Gastrocnemius medialis (tissue), 4 donors: Measurements from ENCODE around the gene JMY.

Experiments used
- CTCF ChIP-seq, 5 experiments: fragments of 450-650 bp in 3 of 5; fragments of 200-600 bp in 2 of 5; sonication (generic) in 2 of 5; IDR thresholded peaks in 4 of 5; conservative IDR thresholded peaks in 1 of 5; 1 replicate in 4 of 5; 2 replicates in 1 of 5; pipeline ENCODE4 v1.5.1; 2016 to 2019; ENCODE audit warnings: antibody characterized with exemption in 5 of 5, mild to moderate bottlenecking in 3 of 5, moderate library complexity in 3 of 5
- POLR2A ChIP-seq, 2 donors: fragments of 450-650 bp; IDR thresholded peaks; one replicate each; pipeline ENCODE4 v1.6.1; 2017; ENCODE audit warnings: antibody characterized with exemption in 2 of 2, mild to moderate bottlenecking in 2 of 2, moderate library complexity in 2 of 2

GRCh38 chr5:79263290-79263689 lies 27.4 kb downstream of the JMY start:
- TF ChIP-seq CTCF (IDR thresholded peaks at IDR 0.05 in 4 of 5, conservative IDR thresholded peaks at IDR 0.05 in 1 of 5) (no peak), POLR2A (IDR thresholded peaks at IDR 0.05) (no peak)
